GM19324 (cell line): ENCODE results near the gene VCP.
"Not testable (repeated sequence)": the region's sequence is repeated elsewhere in the genome, so short reads cannot be mapped to it uniquely, and the experiment has no call there.

Experiments used
- ATAC-seq: cut with Tn5 transposase; IDR thresholded peaks from one replicate; pipeline ENCODE4 v1.9.1; 2021; ENCODE audit warnings: mild to moderate bottlenecking, moderate library complexity; ENCODE audit not compliant: unreplicated experiment, low FRiP score

VCP gene

GRCh38 chr9:35027860-35028259 lies 44.6 kb downstream of the VCP start:
- no peak for ATAC-seq

GRCh38 chr9:35027374-35027773 lies 45.1 kb downstream of the VCP start:
- ATAC-seq, result no peak

- ATAC-seq, result no peak
These were observed 45.8 kb downstream of the VCP start for GRCh38 chr9:35026671-35027070.

- not testable (repeated sequence) for ATAC-seq
These were observed 49.0 kb downstream of the VCP start for GRCh38 chr9:35023443-35023842.

- ATAC-seq, result no peak
These were observed 57.9 kb downstream of the VCP start for GRCh38 chr9:35014517-35014916.

- ATAC-seq, result no peak
These were observed 62.0 kb downstream of the VCP start for GRCh38 chr9:35010351-35010958.
